ENCODE measurements around the gene GLRX2. TPM values are rescaled to one million over a fixed set of nuclear protein-coding genes. Genes with fewer than 3 reads are reported as not detected.

GLRX2 gene
- total RNA-seq, 1 experiment from 2014 or later = 74.2 TPM

DNA sequence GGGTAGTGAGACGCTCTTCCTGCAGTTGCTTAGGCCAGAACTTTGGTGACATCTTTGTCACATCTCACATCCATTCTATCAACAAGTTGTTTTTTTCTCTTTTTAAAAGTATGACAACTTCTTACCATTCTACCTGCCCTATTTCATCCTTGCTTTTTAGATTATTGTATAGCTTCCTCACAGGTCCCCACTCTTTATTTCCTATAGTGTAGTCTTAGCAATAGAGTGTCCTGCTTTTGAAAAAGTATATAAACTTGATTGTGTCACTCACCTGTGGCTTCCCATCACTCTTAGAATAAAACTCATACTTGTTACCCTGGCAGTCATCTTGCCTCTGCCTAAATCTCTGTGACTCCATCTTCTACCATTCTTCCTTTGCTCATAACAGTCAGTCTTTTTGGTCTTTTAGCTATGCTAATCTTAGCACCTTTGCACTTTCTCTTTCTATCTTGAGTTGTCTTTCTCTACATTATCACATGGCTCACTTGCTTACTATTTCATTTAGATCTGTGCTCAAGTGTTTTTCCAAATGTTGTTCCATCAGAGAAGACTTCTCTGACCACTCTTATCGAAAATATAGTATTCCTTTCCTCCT, 26.1 kb upstream of the GLRX2 start:
- ChIA-PET CTCF (no interaction called here), POLR2A (interaction anchor here (0.8 to 1.0 kb wide), 2 partner anchors 9 to 12 kb away, joined by 3 read pairs; no protein-coding TSS in a partner anchor)
- no TSS peak for BruUV-seq (replicated peaks)
- H3K27me3 Mint-ChIP-seq (ENCODE audit: insufficient read depth, unreplicated experiment) = no peaks in the 10 kb centered on the region
- H3K36me3 Mint-ChIP-seq (ENCODE audit: insufficient read depth, unreplicated experiment) = peaks cover 89% of the 10 kb centered on the region
- no peak for DNase-seq (ENCODE audit: unreplicated experiment)
- intact Hi-C loops (cut with micrococcal nuclease) = no loop called here
- H3K4me3 Mint-ChIP-seq (ENCODE audit: unreplicated experiment) = no peak overlapping the region
- peaks cover 11% of the 10 kb centered on the region for H3K4me1 Mint-ChIP-seq (ENCODE audit: insufficient read depth, unreplicated experiment)
- TF ChIP-seq, protein P1, sequence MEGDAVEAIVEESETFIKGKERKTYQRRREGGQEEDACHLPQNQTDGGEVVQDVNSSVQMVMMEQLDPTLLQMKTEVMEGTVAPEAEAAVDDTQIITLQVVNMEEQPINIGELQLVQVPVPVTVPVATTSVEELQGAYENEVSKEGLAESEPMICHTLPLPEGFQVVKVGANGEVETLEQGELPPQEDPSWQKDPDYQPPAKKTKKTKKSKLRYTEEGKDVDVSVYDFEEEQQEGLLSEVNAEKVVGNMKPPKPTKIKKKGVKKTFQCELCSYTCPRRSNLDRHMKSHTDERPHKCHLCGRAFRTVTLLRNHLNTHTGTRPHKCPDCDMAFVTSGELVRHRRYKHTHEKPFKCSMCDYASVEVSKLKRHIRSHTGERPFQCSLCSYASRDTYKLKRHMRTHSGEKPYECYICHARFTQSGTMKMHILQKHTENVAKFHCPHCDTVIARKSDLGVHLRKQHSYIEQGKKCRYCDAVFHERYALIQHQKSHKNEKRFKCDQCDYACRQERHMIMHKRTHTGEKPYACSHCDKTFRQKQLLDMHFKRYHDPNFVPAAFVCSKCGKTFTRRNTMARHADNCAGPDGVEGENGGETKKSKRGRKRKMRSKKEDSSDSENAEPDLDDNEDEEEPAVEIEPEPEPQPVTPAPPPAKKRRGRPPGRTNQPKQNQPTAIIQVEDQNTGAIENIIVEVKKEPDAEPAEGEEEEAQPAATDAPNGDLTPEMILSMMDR (IDR thresholded peaks at IDR 0.05; ENCODE audit: unreplicated experiment) = no peak
- peak overlapping the region; percentile 6 for H3K27ac Mint-ChIP-seq (ENCODE audit: low read depth, unreplicated experiment)
- H3K9me3 Mint-ChIP-seq (ENCODE audit: unreplicated experiment) = no peaks in the 10 kb centered on the region

- Mint-ChIP-seq H3K9me3 (ENCODE audit: unreplicated experiment) (no peaks in the 10 kb centered on the region), H3K27me3 (ENCODE audit: insufficient read depth, unreplicated experiment) (no peaks in the 10 kb centered on the region), H3K4me1 (ENCODE audit: insufficient read depth, unreplicated experiment) (peaks cover 21% of the 10 kb centered on the region), H3K36me3 (ENCODE audit: insufficient read depth, unreplicated experiment) (peaks cover 47% of the 10 kb centered on the region), H3K4me3 (ENCODE audit: unreplicated experiment) (no peak overlapping the region), H3K27ac (ENCODE audit: low read depth, unreplicated experiment) (no peak overlapping the region)
- TF ChIP-seq, protein P1 (IDR thresholded peaks at IDR 0.05; ENCODE audit: unreplicated experiment) = no peak
- DNase-seq (ENCODE audit: unreplicated experiment) = no peak
- ChIA-PET POLR2A (interaction anchor here (0.6 to 3.0 kb wide), 7 partner anchors 12 to 1393 kb away, joined by 3 to 24 read pairs (median 4); partner anchors contain the start of genes GLRX2, RO60 and UCHL5), CTCF (interaction anchor here (0.6 to 2.4 kb wide), 5 partner anchors 9 to 194 kb away, joined by 4 to 8 read pairs (median 5); partner anchors contain the start of gene GLRX2)
- intact Hi-C loops (cut with micrococcal nuclease) = no loop called here
- no TSS peak for BruUV-seq (replicated peaks)
These were observed 20.2 kb upstream of the GLRX2 start for GRCh38 chr1:193125369-193125768.

DNA sequence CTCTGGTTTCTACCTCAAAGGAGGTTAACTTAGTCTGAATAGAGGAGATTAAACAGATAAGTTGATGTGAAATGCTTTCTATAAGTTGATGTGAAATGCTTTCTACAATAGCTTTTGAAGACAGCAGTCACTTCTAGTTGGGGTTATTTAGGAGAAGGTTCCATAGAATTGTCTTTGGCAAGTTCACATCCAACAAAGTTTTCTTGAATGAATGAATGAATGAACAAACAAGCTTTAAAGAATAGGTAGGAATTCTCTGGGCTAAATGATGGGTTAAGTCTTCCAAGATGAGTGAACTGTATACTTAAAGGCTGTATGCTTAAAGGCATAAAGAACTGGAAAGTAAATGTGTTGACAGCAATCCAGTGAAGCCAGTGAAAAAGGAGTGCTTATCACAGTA, 18.5 kb upstream of the GLRX2 start:
- Mint-ChIP-seq H3K4me1 (ENCODE audit: insufficient read depth, unreplicated experiment) (peaks cover 20% of the 10 kb centered on the region), H3K36me3 (ENCODE audit: insufficient read depth, unreplicated experiment) (peaks cover 31% of the 10 kb centered on the region), H3K9me3 (ENCODE audit: unreplicated experiment) (no peaks in the 10 kb centered on the region), H3K27ac (ENCODE audit: low read depth, unreplicated experiment) (no peak overlapping the region), H3K27me3 (ENCODE audit: insufficient read depth, unreplicated experiment) (no peaks in the 10 kb centered on the region), H3K4me3 (ENCODE audit: unreplicated experiment) (peak overlapping the region; percentile 91)
- no TSS peak for BruUV-seq (replicated peaks)
- TF ChIP-seq, protein P1 (IDR thresholded peaks at IDR 0.05; ENCODE audit: unreplicated experiment) = no peak
- CTCF ChIA-PET = interaction anchor here (0.6 to 6.0 kb wide), 6 partner anchors 12 to 61 kb away, joined by 3 to 114 read pairs (median 5); partner anchors contain the start of gene GLRX2
- intact Hi-C loops (cut with micrococcal nuclease) = no loop called here
- no peak for DNase-seq (ENCODE audit: unreplicated experiment)
- POLR2A ChIA-PET = interaction anchor here (0.7 to 7.4 kb wide), 8 partner anchors 10 to 897 kb away, joined by 3 to 302 read pairs (median 12); partner anchors contain the start of genes GLRX2, RO60 and UCHL5
